Adrenal gland (tissue), 5 donors: ENCODE measurements around the gene DHX32.

ENCODE experiments used
- CTCF ChIP-seq, 6 experiments: fragments of 450-650 bp in 4 of 6; fragments of 200-600 bp in 2 of 6; sonication (generic) in 1 of 6; IDR thresholded peaks; 1 replicate in 5 of 6; 2 replicates in 1 of 6; pipeline versions ENCODE4 v1.5.1 to v1.8.0; 2016 to 2021; ENCODE audit warnings: antibody characterized with exemption in 6 of 6, mild to moderate bottlenecking in 2 of 6, moderate library complexity in 1 of 6
- POLR2A ChIP-seq, 2 donors: fragments of 450-650 bp; IDR thresholded peaks; one replicate each; pipeline ENCODE4 v1.6.1; 2017; ENCODE audit warnings: antibody characterized with exemption in 2 of 2, mild to moderate bottlenecking in 2 of 2, moderate library complexity in 1 of 2
- donor health status: DM: no; HTN: no; CAD: no.

GRCh38 chr10:125878957-125879835 lies 1.9 kb downstream of the DHX32 start:
- TF ChIP-seq POLR2A (IDR thresholded peaks at IDR 0.05), result no peak
- no peak for TF ChIP-seq CTCF (IDR thresholded peaks at IDR 0.05)
